Left forelimb (tissue), 1 donor: Measurements from ENCODE around the gene F2RL1.
"Not testable (repeated sequence)": the region's sequence is repeated elsewhere in the genome, so short reads cannot be mapped to it uniquely, and the experiment has no call there.

Experiments used
- DNase-seq: peaks from one replicate; pipeline ENCODE4 v3.0.0-alpha.2; 2018; ENCODE audit warnings: low spot score

Gene F2RL1

DNA sequence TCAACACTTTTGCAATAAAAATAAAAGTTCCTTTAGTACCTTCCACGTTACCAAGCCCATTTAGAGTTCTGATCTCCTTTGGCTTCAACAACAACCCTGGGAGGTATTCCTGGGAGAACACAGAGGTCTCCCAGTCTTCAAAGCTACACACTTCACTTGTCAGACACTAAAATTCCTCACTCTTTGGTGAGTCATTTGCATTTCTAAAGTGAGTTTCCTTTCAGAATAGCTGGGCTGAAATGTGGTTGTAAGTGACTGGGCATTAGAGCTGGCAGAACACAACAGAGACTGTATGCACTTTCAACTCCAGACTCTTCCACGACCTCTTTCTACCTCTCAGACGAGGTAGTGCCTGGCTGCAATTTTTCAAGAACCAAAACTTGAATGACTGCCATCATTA lies 11.5 kb upstream of the F2RL1 start:
- no peak for DNase-seq

- DNase-seq = no peak
Observed at GRCh38 chr5:76808141-76808691, 10.6 kb upstream of the F2RL1 start.

DNA sequence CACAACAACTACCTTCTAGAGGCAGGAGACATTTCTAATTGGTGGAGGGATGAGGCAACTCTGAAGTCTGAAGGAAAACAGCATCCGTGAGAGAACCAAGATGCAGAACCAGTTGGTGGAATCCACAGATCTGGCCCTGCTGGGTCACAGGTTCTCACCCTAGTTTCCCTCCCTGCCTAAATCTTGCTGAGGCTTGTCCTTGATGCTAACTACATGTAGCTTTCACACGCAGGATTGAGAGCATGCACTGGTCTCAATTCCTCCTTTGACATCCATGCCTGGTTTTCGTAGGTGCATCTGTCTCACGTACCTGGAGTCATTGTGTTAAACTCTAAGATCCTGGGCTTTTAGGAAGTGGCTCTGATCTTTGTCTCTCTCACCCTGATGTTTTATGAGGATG lies 9.7 kb upstream of the F2RL1 start:
- no peak for DNase-seq

GRCh38 chr5:76810236-76810635 lies 8.6 kb upstream of the F2RL1 start:
- DNase-seq = no peak

DNA sequence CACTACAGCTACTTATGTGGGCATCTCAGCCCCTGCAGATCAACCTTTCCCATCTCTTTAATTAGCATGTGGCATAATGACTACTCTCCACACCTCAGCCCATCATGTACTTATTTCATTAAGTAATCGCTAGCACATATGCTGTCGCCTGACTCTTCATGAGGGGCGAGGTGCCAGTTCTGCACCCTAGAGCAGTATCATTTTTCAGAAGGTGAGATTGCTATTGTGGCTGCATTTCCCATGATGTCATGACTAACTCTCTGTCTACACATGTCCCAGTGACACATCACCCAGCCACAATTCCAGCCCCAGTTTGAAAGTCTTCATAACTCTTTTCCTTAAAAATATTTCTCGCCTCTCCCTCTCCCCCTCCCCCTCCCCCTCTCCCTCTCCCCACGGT lies 7.6 kb upstream of the F2RL1 start:
- no peak for DNase-seq

- not testable (repeated sequence) for DNase-seq
Observed at GRCh38 chr5:76812209-76812608, 6.6 kb upstream of the F2RL1 start.

- no peak for DNase-seq
Observed at GRCh38 chr5:76813982-76814562, 4.8 kb upstream of the F2RL1 start.

DNA sequence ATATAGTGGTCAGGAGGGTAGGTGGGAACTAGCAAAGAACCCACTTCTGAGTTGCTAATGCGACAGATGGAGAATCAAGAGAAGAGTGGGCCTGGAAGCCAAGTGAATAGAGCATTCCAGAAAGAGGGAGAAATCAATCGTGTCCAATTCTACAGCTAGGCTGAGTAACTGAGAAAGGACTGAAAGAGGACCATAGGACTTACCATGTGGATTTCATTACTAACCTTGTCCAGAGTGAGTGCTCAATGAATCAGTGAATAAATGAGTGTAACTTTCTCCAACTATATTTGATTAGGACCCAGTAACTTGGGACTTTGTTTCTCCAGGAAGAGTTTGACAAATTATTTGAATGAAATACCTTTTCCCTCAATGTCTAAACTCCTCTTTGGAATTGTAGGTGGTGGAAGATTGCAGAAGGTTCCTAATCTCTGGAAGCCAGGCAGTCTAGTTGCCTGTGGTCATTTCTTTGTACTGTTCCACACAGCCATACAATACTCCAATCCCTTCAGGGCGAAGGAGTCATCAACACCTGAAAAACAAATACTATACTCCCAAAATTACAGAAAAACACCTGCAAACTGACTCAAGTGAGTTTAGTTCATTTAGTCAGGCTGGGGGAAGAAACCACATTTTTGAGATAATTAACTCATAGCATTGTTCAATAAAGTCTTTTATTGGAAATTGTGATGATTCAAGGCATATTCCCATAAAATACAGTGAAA lies 2.6 kb upstream of the F2RL1 start:
- no peak for DNase-seq

DNA sequence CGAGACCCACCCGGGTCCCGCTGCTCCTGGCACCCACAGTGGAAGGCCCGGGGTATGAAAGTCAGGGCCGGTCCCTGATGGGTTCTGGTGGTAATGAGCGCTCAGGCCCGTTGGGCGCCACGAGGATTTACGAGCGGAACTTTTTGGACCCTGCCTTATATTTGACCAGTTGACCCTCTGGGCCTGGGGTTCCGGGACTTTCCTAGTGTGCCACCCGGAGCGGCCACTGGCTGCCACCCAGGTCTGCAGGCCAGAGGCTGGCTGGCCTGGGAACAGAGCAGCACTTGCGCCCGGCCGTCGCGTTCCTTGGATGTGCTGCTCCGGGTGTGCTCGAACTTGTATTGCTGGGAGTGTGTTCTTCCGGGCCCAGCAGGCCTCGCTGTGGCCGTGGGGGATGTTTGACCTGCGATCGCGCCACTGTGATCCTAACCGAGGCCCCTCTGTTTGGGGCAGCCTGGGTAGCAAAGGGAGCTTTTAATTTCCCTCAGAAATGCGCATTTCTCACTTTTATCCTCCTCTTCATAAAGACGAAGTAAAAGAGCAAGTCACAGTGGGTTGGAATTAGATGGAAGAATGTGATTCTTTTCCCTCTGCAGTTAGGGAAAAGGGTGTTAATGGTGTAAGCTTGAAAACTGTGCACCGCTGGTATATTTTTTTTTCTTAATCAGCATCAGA lies 1.2 kb downstream of the F2RL1 start:
- DNase-seq = no peak

- no peak for DNase-seq
Observed at GRCh38 chr5:76820526-76820890, 1.7 kb downstream of the F2RL1 start.

GRCh38 chr5:76821136-76821535 lies 2.3 kb downstream of the F2RL1 start:
- DNase-seq = no peak

DNA sequence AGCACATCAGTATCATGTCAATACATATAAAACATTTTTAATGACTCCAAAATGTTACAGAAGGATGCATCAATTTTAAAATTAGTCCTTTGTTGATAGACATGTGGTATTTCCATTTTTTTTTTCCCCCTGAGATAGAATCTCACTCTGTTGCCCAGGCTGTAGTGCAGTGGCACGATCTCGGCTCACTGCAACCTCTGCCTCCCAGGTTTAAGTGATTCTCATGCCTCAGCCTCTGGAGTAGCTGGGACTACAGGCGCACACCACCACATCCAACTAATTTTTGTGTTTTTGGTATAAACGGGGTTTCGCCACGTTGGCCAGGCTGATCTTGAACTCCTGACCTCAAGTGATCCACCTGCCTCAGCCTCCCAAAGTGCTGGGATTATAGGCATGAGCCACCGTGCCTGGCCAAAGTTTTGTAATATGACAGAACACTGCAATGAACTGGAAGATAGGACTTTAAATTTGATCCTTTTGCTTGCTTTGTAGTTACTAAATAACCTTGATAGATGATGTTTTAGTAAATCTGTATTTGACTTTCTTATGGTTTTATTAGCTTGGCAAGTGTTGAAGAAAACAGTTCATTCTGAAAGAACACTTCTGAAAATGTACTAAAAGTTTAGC lies 3.4 kb downstream of the F2RL1 start:
- not testable (repeated sequence) for DNase-seq

DNA sequence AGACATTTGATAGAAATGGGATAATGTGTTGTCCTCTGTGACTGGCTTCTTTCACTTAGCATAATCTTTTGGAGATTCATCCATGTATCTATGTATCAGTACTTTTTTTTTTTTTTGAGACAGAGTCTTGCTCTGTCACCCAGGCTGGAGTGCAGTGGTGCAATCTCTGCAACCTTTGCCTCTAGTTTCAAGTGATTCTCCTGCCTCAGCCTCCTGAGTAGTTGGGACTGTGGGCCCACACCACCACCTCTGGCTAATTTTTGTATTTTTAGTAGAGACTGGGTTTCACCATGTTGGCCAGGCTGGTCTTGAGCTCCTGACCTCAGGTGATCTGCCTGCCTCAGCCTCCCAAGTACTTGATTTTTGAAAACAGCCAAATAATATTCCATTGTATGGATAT lies 7.6 kb downstream of the F2RL1 start:
- not testable (repeated sequence) for DNase-seq

DNA sequence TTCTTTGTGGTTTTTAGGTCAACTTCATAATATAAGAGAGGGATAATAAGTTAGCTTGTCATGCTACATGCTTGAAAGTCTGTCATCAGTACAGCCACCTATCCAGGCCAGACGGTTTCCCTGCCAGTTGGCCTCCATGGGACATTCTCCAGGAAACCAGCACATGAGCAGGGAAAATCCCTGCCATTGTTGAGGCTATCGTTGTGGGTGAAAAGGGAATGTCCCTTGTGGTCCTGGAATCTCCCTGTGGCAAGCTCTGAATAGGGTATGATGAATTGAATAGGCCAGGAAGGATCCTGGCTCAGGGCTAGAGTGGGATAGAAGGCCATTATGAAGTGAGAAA lies 12.3 kb downstream of the F2RL1 start:
- no peak for DNase-seq

DNA sequence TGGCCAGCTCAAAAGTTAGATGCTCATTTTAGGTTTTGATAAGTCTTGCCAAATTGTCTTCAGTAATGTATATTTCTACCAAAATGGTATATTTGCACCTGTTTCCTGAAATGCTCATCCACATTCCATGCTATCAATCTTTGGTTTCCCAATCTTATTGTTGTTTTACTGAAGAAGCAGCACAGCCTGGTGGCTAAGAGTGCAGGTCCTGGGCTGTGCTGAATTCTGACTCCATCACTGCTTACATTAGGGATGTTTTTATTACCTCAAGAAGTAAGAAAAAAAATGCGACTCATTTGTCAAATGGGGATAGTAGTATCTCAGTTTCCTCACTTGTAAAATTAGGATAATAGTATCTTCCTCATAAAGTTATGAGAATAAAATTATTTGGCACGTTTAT lies 17.4 kb downstream of the F2RL1 start:
- no peak for DNase-seq

DNA sequence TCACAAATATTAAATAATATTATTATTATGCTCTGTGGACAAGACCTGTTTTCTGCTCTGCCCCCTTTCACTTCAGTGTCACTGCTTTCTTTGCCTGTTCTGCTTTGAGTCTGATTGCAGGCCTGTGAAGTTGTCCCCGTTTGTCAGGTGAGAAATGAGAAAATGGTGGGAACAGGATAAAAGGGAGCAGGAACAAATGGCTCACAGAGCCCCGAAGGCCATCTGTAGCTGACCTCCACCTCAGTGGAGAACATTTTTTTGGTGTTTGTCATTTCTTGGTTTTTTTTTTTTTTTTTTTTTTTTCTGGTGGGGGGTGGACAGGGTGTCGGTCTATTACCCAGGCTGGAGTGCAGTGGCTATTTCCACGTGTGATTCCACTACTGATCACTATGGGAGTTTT lies 17.8 kb downstream of the F2RL1 start:
- no peak for DNase-seq

DNA sequence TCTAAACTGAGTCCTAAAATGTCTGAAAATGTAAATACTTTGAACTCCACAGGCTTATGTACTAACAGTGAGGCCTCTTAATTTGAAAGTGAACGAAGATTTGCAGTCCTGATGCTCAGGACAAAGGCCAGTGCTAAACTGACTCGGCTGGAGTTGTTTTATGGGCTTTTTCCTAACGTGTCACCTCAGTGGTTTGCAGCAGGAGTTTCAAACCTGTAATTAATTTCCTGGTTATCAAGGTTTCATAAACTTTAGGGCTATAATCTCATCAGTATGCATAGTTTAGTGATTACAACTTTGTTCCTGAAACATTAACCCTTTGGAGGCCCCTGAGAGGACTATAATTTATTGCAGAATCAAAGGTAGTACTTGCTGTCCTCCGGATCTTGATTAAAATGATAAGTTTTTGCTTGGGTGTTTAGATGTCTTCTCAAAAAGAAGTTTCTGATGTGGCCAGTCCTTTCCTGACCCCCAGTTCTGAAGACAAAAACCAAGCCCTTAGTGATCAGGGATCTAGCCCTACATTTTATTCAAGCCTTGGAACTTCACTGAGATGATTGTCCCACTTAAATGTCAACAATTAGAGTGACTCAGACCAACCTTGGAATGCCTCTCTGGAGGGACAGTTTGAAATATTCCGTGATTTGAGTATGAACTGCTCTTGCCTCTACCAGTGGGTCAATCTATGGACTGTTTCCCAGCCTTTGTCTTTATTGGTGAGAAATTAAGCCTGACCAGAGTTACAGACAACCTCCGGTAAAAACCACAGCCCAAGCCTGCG lies 19.8 kb downstream of the F2RL1 start:
- no peak for DNase-seq

DNA sequence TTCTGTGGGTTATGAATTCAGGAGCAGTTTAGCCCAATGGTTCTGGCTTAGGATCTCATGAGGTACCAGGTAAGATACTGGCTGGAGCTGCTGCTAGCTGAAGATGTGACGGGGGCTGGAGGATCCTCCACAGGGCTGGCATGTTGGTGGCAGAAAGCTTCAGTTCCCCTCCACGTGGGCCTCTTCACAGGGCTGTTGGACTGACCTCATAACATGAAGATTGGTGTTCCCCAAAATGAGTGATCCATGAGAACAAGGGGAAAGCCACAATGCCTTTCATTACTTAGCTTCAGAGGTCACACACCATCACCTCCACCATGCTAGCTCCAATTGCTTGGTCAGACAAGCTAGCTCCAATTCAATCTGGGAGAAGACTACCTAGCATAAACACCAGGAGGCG lies 22.5 kb downstream of the F2RL1 start:
- DNase-seq = no peak

GRCh38 chr5:76845890-76846289 lies 27.1 kb downstream of the F2RL1 start:
- DNase-seq = no peak

- no peak for DNase-seq
Observed at GRCh38 chr5:76849419-76850291, 30.8 kb downstream of the F2RL1 start, which contains the start of gene S100Z. TSS of gene S100Z (plus strand) at chr5:76850014. CDS start at chr5:76875360, 25,346 bp downstream.

DNA sequence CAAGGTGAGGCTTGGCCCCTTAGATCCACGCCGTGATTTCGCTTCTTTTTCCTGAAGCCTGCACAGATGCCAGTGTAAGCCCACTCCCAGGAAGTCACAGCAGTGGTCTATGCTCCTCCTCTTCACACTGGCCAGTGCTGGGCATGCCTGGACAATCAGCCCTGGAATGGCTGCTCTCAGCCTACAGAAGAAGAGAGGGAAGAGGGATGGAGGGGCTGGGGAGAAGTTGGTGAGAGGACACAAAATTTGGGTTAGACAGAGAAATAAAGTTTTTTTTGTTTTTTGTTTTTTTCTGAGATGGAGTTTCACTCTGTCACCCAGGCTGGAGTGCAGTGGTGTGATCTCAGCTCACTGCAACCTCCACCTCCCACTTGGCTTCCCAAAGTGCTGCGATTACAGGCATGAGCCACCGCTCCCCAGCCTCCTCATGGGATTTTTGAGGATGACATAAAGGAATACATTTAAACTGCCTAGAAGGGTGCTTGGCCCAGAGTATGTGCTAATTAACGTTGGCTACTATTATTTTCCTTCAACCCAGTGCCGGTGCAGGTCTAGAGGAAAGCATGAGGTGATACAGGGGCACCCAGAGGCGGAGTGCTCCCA lies 31.8 kb downstream of the F2RL1 start:
- DNase-seq = no peak
